Activated CD4-positive, alpha-beta memory T cell treated with anti-CD3 and anti-CD28 coated beads, Interleukin-2, amount 10 ng/mL, durations not matched to agents 7 days and 5 days (primary cell): ENCODE data around the gene WWC1. TPM values are rescaled to one million over a fixed set of nuclear protein-coding genes. Genes with fewer than 3 reads are reported as not detected.
"Not testable (repeated sequence)": the region's sequence is repeated elsewhere in the genome, so short reads cannot be mapped to it uniquely, and the experiment has no call there.

Experiments
- CTCF ChIA-PET: fragments of 350-600 bp; sonication (Branson Sonifier 250); formaldehyde crosslinking; loops from one replicate; lab custom pipeline; 2021; ENCODE audit warnings: antibody characterized with exemption, inconsistent platforms; lab: Charles Lee
- POLR2A ChIA-PET: fragments of 350-600 bp; sonication (Branson Sonifier 250); formaldehyde crosslinking; loops from one replicate; lab custom pipeline; 2021; ENCODE audit warnings: antibody characterized with exemption; lab: Charles Lee
- DNase-seq: peaks from one replicate; pipeline ENCODE4 v3.0.0-alpha.2; 2020
- H3K27ac Mint-ChIP-seq: one replicate; pipeline ENCODE4 v1.8.0; 2021; ENCODE audit warnings: mild to moderate bottlenecking, mixed read lengths
- H3K27me3 Mint-ChIP-seq: one replicate; pipeline ENCODE4 v1.8.0; 2021; ENCODE audit warnings: mixed read lengths
- H3K36me3 Mint-ChIP-seq: one replicate; pipeline ENCODE4 v1.8.0; 2021; ENCODE audit warnings: low read depth, mixed read lengths
- H3K4me1 Mint-ChIP-seq: one replicate; pipeline ENCODE4 v1.8.0; 2021; ENCODE audit warnings: mixed read lengths
- H3K4me3 Mint-ChIP-seq: one replicate; pipeline ENCODE4 v1.8.0; 2021; ENCODE audit warnings: mild to moderate bottlenecking, mixed read lengths
- H3K9me3 Mint-ChIP-seq: one replicate; pipeline ENCODE4 v1.8.0; 2021; ENCODE audit warnings: mixed read lengths
- total RNA-seq, 2 experiments: library from RNA; stranded (reverse); gene quantifications; one replicate each; pipeline ENCODE4 v1.2.3, GENCODE V29; 2021

The WWC1 gene
- total RNA-seq, 2 experiments from 2014 or later, result not detected

DNA sequence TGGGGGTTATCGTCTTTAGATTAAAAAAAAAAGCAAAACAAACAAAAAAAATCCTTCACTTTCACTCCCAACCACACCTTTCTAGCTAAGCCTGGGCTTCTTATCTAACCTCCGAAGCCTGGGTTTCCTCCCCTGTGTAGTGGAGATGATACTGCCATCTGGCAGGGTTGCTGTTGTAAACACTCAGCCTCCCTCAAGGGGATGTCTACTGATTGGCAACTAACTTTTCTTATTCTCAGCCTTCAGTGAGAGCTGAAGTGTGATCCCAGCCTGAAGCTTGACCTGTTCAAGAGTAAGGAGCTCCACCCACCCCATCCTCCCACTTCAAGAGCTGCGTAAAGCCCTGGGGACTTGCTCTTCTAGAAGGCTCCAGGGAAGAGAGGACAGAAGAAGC, 21.5 kb upstream of the WWC1 start:
- Mint-ChIP-seq H3K4me1 (peaks cover 11% of the 10 kb centered on the region), H3K4me3 (no peak overlapping the region), H3K27ac (no peak overlapping the region), H3K36me3 (no peaks in the 10 kb centered on the region), H3K9me3 (no peaks in the 10 kb centered on the region), H3K27me3 (peaks cover 24% of the 10 kb centered on the region)
- no peak for DNase-seq
- ChIA-PET CTCF (interaction anchor here (0.7 to 1.8 kb wide), 11 partner anchors 12 to 528 kb away, joined by 3 to 5 read pairs (median 3); partner anchors contain the start of gene RARS1), POLR2A (no interaction called here)

DNA sequence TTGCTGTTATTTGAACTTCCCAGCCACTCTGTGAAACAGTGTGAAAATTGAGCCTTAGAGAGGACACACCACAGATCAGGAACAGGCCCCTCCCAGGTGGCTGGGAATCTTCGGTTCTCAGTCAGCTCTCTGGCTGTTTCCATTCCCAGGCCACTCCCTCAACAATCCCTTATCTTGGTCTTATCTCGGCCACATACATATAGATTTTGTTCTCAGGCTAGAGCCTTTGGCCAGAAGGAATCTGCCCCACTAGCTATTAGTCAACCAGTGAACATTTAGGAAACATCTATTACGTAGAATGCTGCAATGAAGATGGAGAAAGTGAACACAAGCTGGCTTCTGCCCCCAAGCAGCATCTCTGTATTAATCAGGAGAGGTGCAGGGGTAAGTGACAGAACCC, 21.0 kb upstream of the WWC1 start:
- H3K27ac Mint-ChIP-seq, result no peak overlapping the region
- DNase-seq, result no peak
- H3K4me1 Mint-ChIP-seq, result peaks cover 11% of the 10 kb centered on the region
- CTCF ChIA-PET, result interaction anchor here (0.7 to 1.8 kb wide), 6 partner anchors 11 to 528 kb away, joined by 3 to 5 read pairs (median 4); partner anchors contain the start of gene RARS1
- H3K9me3 Mint-ChIP-seq, result no peaks in the 10 kb centered on the region
- H3K36me3 Mint-ChIP-seq, result no peaks in the 10 kb centered on the region
- no peak overlapping the region for H3K4me3 Mint-ChIP-seq
- H3K27me3 Mint-ChIP-seq, result peaks cover 24% of the 10 kb centered on the region
- POLR2A ChIA-PET, result no interaction called here

DNA sequence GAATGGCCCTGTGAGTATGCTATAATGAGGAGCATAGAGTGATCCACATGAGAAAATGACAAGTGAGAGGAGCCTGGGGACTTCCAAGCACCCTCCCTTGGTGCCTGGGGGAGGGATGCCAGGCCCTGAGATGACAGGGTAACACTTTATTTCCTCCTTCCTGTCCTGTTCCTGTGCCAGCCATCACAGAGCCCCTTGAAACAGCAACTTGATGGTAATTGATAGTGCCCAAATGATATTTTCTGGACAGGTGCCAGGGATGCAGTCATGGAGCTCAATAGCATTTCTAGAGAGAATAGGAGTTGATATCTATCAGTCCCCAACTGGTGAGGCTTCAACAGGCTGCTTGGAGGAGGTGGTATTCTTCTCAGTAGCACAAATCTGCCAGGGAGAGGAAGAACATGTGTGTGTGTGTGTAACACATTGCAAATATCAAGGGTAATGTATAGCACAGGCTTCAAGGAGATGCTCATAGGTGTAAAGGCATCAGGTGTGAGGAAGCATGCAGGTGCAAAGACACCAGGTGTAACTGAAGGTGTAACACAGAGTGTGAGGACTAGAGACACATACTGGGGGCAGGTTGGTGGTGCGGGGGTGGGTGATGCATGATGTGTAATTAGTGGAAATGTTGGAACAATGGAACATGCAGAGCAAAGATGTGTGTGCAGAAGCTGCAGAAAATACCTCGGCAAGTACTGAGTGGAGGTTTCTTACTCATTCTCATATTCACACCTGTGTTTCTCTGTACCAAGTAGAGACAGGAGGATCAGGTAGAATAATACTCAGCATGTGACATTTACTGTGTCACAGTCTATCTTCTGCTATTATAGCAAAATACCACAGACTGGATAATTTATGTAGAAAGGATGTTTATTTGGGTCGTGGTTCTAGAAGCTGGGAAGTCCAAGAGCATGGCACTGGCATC, 18.1 kb upstream of the WWC1 start:
- DNase-seq, result no peak
- Mint-ChIP-seq H3K27me3 (peaks cover 25% of the 10 kb centered on the region), H3K27ac (no peak overlapping the region), H3K4me3 (no peak overlapping the region), H3K4me1 (peaks cover 11% of the 10 kb centered on the region), H3K9me3 (no peaks in the 10 kb centered on the region), H3K36me3 (no peaks in the 10 kb centered on the region)
- ChIA-PET POLR2A (no interaction called here), CTCF (no interaction called here)

DNA sequence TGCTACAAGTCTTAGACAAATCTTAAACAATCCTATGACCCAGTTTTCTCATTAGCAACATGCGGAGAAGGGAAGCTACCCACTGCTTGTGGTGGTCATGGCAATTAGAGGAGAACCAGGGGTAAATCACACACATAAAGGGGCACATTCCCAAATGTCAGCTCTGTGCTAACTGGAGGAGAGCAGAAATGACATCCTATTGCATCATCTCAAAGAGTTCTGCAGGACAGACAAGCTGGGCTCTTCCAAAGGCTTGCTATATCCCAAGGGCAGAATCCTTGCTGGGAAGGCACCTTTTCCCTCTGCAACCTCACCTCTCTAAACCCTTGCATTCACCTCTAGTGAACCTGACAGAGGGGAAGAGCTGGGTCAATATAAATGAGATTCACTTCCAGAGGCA, 17.0 kb upstream of the WWC1 start:
- Mint-ChIP-seq H3K27ac (no peak overlapping the region), H3K4me3 (no peak overlapping the region), H3K27me3 (peaks cover 15% of the 10 kb centered on the region), H3K9me3 (no peaks in the 10 kb centered on the region), H3K36me3 (no peaks in the 10 kb centered on the region), H3K4me1 (peaks cover 2% of the 10 kb centered on the region)
- ChIA-PET CTCF (no interaction called here), POLR2A (no interaction called here)
- no peak for DNase-seq

DNA sequence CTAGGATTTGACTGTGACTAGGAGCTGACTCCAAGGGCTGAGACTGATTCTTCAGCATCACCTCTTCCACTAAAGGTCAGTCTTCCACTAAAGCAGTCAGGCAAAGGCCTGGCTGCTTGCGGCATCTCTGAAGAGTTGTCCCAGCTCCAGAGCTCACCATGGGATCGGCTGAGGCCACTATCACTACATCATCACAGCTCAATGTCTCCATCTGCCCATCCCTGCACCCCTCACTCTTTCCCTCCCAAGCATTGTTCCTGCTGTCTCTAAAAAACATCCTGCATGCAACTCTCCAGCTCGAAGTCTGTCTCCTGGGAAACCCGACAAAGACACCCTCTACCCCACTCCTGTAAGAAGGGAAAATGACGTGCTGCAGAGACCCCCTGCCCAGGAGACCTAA, 15.5 kb upstream of the WWC1 start:
- H3K4me3 Mint-ChIP-seq, result no peak overlapping the region
- H3K27me3 Mint-ChIP-seq, result peaks cover 15% of the 10 kb centered on the region
- CTCF ChIA-PET, result no interaction called here
- no peaks in the 10 kb centered on the region for H3K4me1 Mint-ChIP-seq
- no peak for DNase-seq
- H3K36me3 Mint-ChIP-seq, result no peaks in the 10 kb centered on the region
- POLR2A ChIA-PET, result no interaction called here
- H3K9me3 Mint-ChIP-seq, result no peaks in the 10 kb centered on the region
- H3K27ac Mint-ChIP-seq, result no peak overlapping the region

DNA sequence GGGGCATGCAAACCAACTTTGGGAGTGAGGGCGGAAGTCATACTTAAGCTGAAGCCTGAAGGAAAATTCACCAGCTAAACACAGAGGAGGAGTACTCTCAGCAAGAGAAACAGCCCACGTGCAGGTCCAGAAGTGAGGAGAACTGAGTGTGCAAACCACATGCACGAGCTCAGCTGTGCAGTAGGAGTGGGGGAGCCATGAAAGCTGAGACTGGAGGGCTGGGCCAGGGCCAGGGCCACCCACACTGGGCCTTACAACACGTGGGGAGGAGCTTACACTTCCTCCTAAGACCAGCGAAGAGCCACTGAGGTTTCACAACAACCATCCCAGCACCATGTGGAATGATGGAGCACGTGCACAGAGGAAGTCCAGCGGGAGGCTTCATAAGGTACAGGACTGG, 9.3 kb upstream of the WWC1 start:
- Mint-ChIP-seq H3K27me3 (peaks cover 13% of the 10 kb centered on the region), H3K4me3 (no peak overlapping the region), H3K4me1 (no peaks in the 10 kb centered on the region), H3K27ac (no peak overlapping the region), H3K36me3 (no peaks in the 10 kb centered on the region), H3K9me3 (peaks cover 2% of the 10 kb centered on the region)
- CTCF ChIA-PET, result interaction anchor here (1.3 kb wide), 1 partner anchor 12 kb away, joined by 3 read pairs; no protein-coding TSS in a partner anchor
- DNase-seq, result no peak
- POLR2A ChIA-PET, result no interaction called here

DNA sequence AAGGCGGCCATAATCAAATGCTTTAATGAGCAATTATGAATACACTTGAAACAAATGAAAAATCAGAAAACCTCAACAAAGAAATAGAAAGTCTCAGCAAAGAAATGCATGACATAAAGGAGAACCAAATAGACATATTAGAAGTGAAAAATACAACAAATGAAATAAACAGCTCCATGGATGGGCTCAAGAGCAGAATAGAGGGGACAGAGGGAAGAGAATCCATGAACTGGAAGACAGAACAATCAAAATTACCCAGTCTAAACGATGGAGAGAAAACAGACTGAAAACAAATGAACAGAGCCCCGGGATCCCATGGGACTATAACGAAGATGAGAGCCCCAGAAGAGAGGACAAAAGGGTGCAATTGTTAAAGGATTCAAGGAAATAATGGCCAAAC, 6.6 kb upstream of the WWC1 start:
- H3K36me3 Mint-ChIP-seq, result no peaks in the 10 kb centered on the region
- no peak for DNase-seq
- H3K27ac Mint-ChIP-seq, result no peak overlapping the region
- no peak overlapping the region for H3K4me3 Mint-ChIP-seq
- ChIA-PET POLR2A (no interaction called here), CTCF (no interaction called here)
- H3K4me1 Mint-ChIP-seq, result peaks cover 2% of the 10 kb centered on the region
- H3K27me3 Mint-ChIP-seq, result peaks cover 26% of the 10 kb centered on the region
- H3K9me3 Mint-ChIP-seq, result peaks cover 2% of the 10 kb centered on the region

DNA sequence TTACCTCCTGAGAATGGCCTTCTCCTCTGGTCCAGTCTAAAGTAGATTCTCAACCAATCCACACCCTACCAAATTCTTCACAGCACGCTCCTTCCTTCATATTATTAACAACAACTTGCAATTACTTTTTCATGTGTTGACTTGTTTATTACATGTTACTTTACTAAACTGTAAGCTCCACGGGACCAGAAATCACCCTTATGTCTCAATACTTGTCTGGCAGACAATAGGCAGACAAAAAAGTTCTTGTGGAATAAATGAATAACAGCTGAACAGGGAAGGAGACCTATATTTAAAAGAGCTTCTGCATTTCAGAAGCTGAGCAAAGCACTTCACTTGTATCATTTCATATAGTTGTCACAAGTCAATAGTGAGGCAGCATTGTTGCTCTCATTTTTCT, 5.7 kb upstream of the WWC1 start:
- Mint-ChIP-seq H3K4me3 (no peak overlapping the region), H3K4me1 (peaks cover 5% of the 10 kb centered on the region), H3K36me3 (no peaks in the 10 kb centered on the region), H3K9me3 (peaks cover 2% of the 10 kb centered on the region), H3K27me3 (peaks cover 32% of the 10 kb centered on the region), H3K27ac (no peak overlapping the region)
- ChIA-PET POLR2A (no interaction called here), CTCF (no interaction called here)
- DNase-seq, result no peak

DNA sequence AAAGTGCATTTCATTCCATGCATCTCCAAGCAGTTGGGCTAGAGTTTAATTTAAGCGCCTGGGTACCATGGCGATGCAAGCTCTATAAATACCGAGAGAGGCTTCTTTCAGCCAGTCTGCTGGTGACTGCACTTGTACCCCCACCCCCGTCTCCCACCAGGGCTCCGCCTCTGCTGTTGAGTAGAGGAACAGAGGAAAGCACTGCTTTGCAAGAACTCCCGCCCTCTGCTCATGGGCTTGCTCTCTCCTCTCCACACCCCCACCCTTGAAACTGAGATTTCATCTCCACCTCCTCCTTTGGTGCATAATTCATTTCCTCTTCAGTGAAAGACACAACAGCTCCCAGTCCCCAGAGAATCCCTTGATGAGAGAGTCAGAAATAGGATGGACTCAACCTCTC, 5.1 kb upstream of the WWC1 start:
- ChIA-PET POLR2A (no interaction called here), CTCF (no interaction called here)
- no peaks in the 10 kb centered on the region for H3K36me3 Mint-ChIP-seq
- peaks cover 5% of the 10 kb centered on the region for H3K4me1 Mint-ChIP-seq
- no peak for DNase-seq
- H3K4me3 Mint-ChIP-seq, result no peak overlapping the region
- H3K27me3 Mint-ChIP-seq, result peaks cover 37% of the 10 kb centered on the region
- no peak overlapping the region for H3K27ac Mint-ChIP-seq
- peaks cover 2% of the 10 kb centered on the region for H3K9me3 Mint-ChIP-seq

DNA sequence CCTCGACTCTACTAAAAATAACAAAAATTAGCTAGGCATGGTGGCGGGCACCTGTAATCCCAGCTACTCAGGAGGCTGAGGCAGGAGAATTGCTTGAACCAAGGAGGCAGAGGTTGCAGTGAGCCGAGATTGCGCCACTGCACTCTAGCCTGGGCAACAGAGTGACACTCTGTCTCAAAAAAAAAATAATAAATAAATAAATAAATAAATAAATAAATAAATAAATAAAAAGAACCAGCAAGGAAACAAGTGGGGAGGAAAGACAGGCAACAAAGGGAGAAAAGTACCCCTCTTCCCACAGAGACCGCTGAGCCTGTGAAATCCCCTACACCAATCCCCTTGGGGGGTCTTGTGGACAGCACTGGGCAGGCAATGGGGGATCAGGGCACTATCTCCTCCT, 4.6 kb upstream of the WWC1 start:
- CTCF ChIA-PET, H3K9me3 Mint-ChIP-seq, DNase-seq, H3K36me3 Mint-ChIP-seq, H3K4me3 Mint-ChIP-seq, H3K4me1 Mint-ChIP-seq, H3K27ac Mint-ChIP-seq, POLR2A ChIA-PET: not testable (repeated sequence)
- H3K27me3 Mint-ChIP-seq, result peaks cover 37% of the 10 kb centered on the region

DNA sequence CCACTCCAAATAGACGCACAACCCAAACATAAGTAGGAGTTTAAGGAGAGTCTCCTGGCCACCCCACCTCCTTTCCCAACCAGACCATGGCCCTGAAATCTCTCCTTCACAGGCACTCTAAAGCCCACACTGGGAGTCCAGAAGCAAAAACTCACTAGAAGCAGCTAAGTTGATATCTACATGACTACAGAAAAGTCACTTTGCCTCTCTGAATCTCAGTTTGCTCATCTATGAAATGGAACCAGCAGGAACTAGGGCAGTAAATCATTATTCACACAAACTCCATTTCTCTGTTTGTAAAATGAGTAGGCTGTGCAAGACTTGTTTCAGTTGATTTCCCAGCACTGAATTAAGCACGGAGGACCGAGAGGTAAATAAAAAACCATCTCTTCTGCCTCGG, 4.1 kb upstream of the WWC1 start:
- ChIA-PET POLR2A (no interaction called here), CTCF (no interaction called here)
- no peaks in the 10 kb centered on the region for H3K36me3 Mint-ChIP-seq
- H3K27me3 Mint-ChIP-seq, result peaks cover 37% of the 10 kb centered on the region
- H3K27ac Mint-ChIP-seq, result no peak overlapping the region
- H3K9me3 Mint-ChIP-seq, result peaks cover 2% of the 10 kb centered on the region
- no peak for DNase-seq
- no peak overlapping the region for H3K4me3 Mint-ChIP-seq
- peaks cover 5% of the 10 kb centered on the region for H3K4me1 Mint-ChIP-seq

DNA sequence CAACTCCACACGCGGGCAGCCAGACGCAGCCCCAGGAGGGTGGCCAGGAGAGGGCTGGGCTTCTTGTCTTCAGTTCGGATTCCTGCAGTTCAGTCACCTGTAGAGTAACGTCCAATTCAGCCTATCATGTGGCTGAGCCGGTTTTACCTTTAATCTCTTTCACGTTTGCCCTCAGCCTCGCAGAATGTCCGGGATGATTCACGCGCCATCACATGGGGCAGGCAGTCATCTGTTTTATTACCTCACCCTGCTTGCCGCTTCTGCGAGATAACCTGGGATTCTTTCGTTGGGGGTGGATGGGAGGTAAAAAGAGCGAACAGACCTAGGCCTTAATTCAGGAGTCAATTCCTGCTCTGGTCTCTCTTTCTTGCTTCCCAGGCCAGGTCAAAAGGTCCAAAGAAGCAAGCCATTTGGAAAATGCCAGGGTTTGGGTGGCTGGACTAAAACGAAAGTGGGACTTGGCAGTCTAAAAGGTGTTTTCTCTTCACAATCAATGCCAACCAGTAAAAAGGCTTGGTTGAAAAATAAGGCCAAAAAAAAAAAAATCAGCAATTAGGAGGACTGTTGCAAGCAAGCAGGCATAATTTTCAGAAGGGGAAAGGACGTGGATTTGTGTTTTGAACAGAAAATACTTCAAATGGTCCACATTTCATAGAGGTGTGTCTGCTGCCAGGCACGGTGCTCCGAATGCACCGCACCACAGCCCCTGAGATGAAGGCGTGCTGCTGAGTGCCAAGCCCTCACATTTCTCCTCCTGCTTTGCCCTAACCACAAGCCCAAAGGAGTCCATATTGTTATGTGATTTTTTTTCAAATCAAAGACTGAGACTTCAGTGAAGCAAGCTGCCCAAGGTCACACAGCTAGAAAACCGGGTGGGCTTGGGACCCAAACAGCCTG, 2.8 kb upstream of the WWC1 start:
- no peak for DNase-seq
- peaks cover 5% of the 10 kb centered on the region for H3K4me1 Mint-ChIP-seq
- no peaks in the 10 kb centered on the region for H3K36me3 Mint-ChIP-seq
- no peak overlapping the region for H3K4me3 Mint-ChIP-seq
- POLR2A ChIA-PET, result no interaction called here
- CTCF ChIA-PET, result no interaction called here
- H3K9me3 Mint-ChIP-seq, result peaks cover 2% of the 10 kb centered on the region
- H3K27ac Mint-ChIP-seq, result no peak overlapping the region
- peaks cover 47% of the 10 kb centered on the region for H3K27me3 Mint-ChIP-seq

DNA sequence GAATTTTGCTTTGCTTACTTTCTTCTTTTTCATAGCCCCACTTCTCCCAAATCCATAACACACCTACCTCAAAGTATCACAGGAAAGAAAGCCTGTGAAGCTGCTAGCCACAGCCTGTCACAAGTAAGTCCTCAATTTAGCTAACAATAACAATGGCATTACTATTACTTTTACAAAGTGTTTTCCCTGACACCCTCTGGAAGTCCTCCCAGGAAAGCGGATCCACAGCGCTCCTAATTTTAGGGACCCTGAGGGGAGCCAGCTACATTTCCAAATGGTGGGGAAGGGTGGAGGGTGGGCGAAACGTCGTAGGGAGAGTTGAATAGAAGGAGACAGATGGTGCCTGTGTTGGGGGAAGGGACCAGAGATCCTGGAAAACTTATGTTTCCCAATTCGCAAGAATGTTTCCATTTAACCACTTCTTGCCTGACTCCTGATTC, 523 bp upstream of the WWC1 start:
- ChIA-PET CTCF (no interaction called here), POLR2A (no interaction called here)
- H3K4me3 Mint-ChIP-seq, result no peak overlapping the region
- no peaks in the 10 kb centered on the region for H3K36me3 Mint-ChIP-seq
- DNase-seq, result no peak
- H3K27ac Mint-ChIP-seq, result no peak overlapping the region
- peaks cover 5% of the 10 kb centered on the region for H3K4me1 Mint-ChIP-seq
- H3K27me3 Mint-ChIP-seq, result peaks cover 44% of the 10 kb centered on the region
- H3K9me3 Mint-ChIP-seq, result no peaks in the 10 kb centered on the region
